HepG2 (cell line): ENCODE results near the gene ZFYVE26. TPM values are rescaled to one million over a fixed set of nuclear protein-coding genes. Genes with fewer than 3 reads are reported as not detected.

Source experiments
- ATAC-seq: fragments of 200-7000 bp; cut with Tn5 transposase; 3 replicates; pipeline ENCODE4 v1.9.1; 2020; ENCODE audit warnings: mild to moderate bottlenecking, moderate library complexity
- BruUV-seq: library from RNA; stranded (reverse); fragments of 400-500 nt; replicated peaks from 2 replicates; lab custom pipeline; 2021; lab: Mats Ljungman, UMichigan
- CTCF ChIA-PET: fragments of 300-600 bp; formaldehyde crosslinking; extraction: SDS; loops from one replicate; lab custom pipeline; 2021; ENCODE audit warnings: low total read pairs, inconsistent platforms, low intra/inter-chr PET ratio; lab: Yijun Ruan, JAX
- POLR2A ChIA-PET: fragments of 350-600 bp; sonication (Branson Sonifier 250); formaldehyde crosslinking; loops from one replicate; lab custom pipeline; 2020; ENCODE audit warnings: antibody characterized with exemption, inconsistent platforms; lab: Yijun Ruan, JAX
- DNase-seq: peaks from one replicate; pipeline ENCODE4 v3.0.0-alpha.2; 2015; ENCODE audit warnings: low spot score
- FAIRE-seq: peaks from 3 replicates; lab custom pipeline; 2011; peaks lifted over from hg19 to GRCh38; lab: Jason Lieb, UNC
- H2AFZ ChIP-seq: one replicate; pipeline ENCODE4 v1.6.1; 2011; ENCODE audit warnings: low read length, inconsistent platforms
- H3K27ac ChIP-seq: fragments of 300-600 bp; 3 replicates; pipeline ENCODE4 v1.8.0; 2011; ENCODE audit warnings: mixed run types, mild to moderate bottlenecking, mixed read lengths, low read length, inconsistent platforms; ENCODE audit not compliant: insufficient read depth; ENCODE audit errors: extremely low read length
- H3K27me3 ChIP-seq, 2 experiments: fragments of 200-600 bp in 1 of 2; 2 replicates in 1 of 2; 3 replicates in 1 of 2; pipeline versions ENCODE4 v1.6.0 to v1.8.0; 2011; ENCODE audit warnings: low read length in 2 of 2, mild to moderate bottlenecking in 2 of 2, moderate library complexity in 2 of 2, inconsistent platforms in 1 of 2; ENCODE audit not compliant: insufficient read depth in 2 of 2, control insufficient read depth in 1 of 2
- H3K36me3 ChIP-seq, 2 experiments: fragments of 200-600 bp in 1 of 2; replicated peaks in 1 of 2; 2 replicates in 1 of 2; 3 replicates in 1 of 2; pipeline versions ENCODE4 v1.5.1 to v1.8.0; 2011; ENCODE audit warnings: low read length in 2 of 2, inconsistent platforms in 1 of 2; ENCODE audit not compliant: insufficient read depth in 2 of 2, control insufficient read depth in 1 of 2
- H3K4me1 ChIP-seq: 2 replicates; pipeline ENCODE4 v1.5.1; 2012; ENCODE audit warnings: low read length, inconsistent platforms; ENCODE audit not compliant: insufficient read depth
- H3K4me2 ChIP-seq: 2 replicates; pipeline ENCODE4 v1.6.0; 2011; ENCODE audit warnings: low read depth, low read length, inconsistent platforms
- H3K4me3 ChIP-seq, 3 experiments: fragments of 200-600 bp in 1 of 3; sonication (generic), shearing (Covaris generic) in 1 of 3; replicated peaks in 1 of 3; 2 replicates each; pipeline ENCODE4 v1.5.1; 2011 to 2016; ENCODE audit warnings: low read length in 3 of 3, inconsistent platforms in 2 of 3, low read depth in 2 of 3, mild to moderate bottlenecking in 2 of 3, control low read depth in 1 of 3, mixed read lengths in 1 of 3; ENCODE audit not compliant: insufficient read depth in 1 of 3
- H3K79me2 ChIP-seq: one replicate; pipeline ENCODE4 v1.6.1; 2011; ENCODE audit warnings: low read length, inconsistent platforms; ENCODE audit not compliant: insufficient read depth
- H3K9ac ChIP-seq: 2 replicates; pipeline ENCODE4 v1.6.0; 2011; ENCODE audit warnings: mild to moderate bottlenecking, low read depth, low read length, inconsistent platforms; ENCODE audit not compliant: insufficient read depth
- H3K9me3 ChIP-seq: 2 replicates; pipeline ENCODE4 v1.5.1; 2012; ENCODE audit warnings: mild to moderate bottlenecking, low read length
- H4K20me1 ChIP-seq: 2 replicates; pipeline ENCODE4 v1.6.0; 2011; ENCODE audit warnings: inconsistent platforms, mild to moderate bottlenecking, low read length, moderate library complexity; ENCODE audit not compliant: insufficient read depth
- ATF7 ChIP-seq, 2 experiments: fragments of 450-650 bp in 1 of 2; sonication (generic) in 1 of 2; formaldehyde crosslinking in 1 of 2; IDR thresholded peaks; 2 replicates each; pipeline versions ENCODE4 v1.4.0 to v1.6.1; 2016 to 2020; ENCODE audit warnings: antibody characterized with exemption in 1 of 2, mild to moderate bottlenecking in 1 of 2, missing genetic modification reagents in 1 of 2
- BCL6 ChIP-seq: IDR thresholded peaks from 2 replicates; pipeline ENCODE4 v1.6.1; 2016; ENCODE audit warnings: missing genetic modification reagents, missing compliant biosample characterization
- CEBPB ChIP-seq: IDR thresholded peaks from 2 replicates; pipeline ENCODE4 v1.6.1; 2011; ENCODE audit warnings: low read depth, low read length, improper control_type of control experiment, borderline replicate concordance
- CREM ChIP-seq, 2 experiments: sonication (generic) in 1 of 2; formaldehyde crosslinking in 1 of 2; IDR thresholded peaks; 2 replicates each; pipeline versions ENCODE4 v1.4.0 to v1.6.1; 2016 to 2020; ENCODE audit warnings: antibody characterized with exemption in 1 of 2, mild to moderate bottlenecking in 1 of 2, missing genetic modification reagents in 1 of 2
- EEA1 ChIP-seq: sonication (generic); formaldehyde crosslinking; IDR thresholded peaks from 2 replicates; pipeline ENCODE4 v1.5.1; 2020; ENCODE audit warnings: mild to moderate bottlenecking, missing genetic modification reagents, borderline replicate concordance
- ELF1 ChIP-seq: sonication (generic); formaldehyde crosslinking; IDR thresholded peaks from 2 replicates; pipeline ENCODE4 v1.4.0; 2020; ENCODE audit warnings: missing genetic modification reagents
- FOXO1 ChIP-seq: sonication (generic); formaldehyde crosslinking; IDR thresholded peaks from 2 replicates; pipeline ENCODE4 v1.4.0; 2020; ENCODE audit warnings: missing genetic modification reagents
- PLRG1 ChIP-seq: fragments of 450-650 bp; conservative IDR thresholded peaks from 2 replicates; pipeline ENCODE4 v1.6.1; 2016
- RXRB ChIP-seq: IDR thresholded peaks from 2 replicates; pipeline ENCODE4 v1.6.1; 2016; ENCODE audit warnings: borderline replicate concordance, missing genetic modification reagents, missing compliant biosample characterization
- ZMYM4 ChIP-seq: sonication (generic); formaldehyde crosslinking; IDR thresholded peaks from 2 replicates; pipeline ENCODE4 v1.8.1; 2023; ENCODE audit warnings: mild to moderate bottlenecking, missing genetic modification reagents
- ZNF709 ChIP-seq: sonication (generic); formaldehyde crosslinking; IDR thresholded peaks from 2 replicates; pipeline ENCODE4 v1.5.0; 2020; ENCODE audit warnings: mild to moderate bottlenecking, missing genetic modification reagents
- ZZZ3 ChIP-seq: sonication (generic); formaldehyde crosslinking; IDR thresholded peaks from 2 replicates; pipeline ENCODE4 v1.4.0; 2020; ENCODE audit warnings: missing genetic modification reagents, mild to moderate bottlenecking, borderline replicate concordance
- WGBS: methylation state at CpG from one replicate; pipeline ENCODE4 v1.1.6; 2017; ENCODE audit warnings: low lambda C conversion rate; 5-methylcytosine and 5-hydroxymethylcytosine counted together
- in situ Hi-C: cut with HindIII; loops from 2 replicates; pipeline ENCODE4 v1.10.0; 2017; ENCODE audit warnings: low pct_unique_long_range_greater_than_20kb; ENCODE audit not compliant: extremely low pct_ligation_motif_present
- intact Hi-C: fragments of 100-400 bp; cut with micrococcal nuclease; formaldehyde crosslinking; loops from one replicate; pipeline ENCODE4 v1.10.0; 2022; ENCODE audit not compliant: unreplicated experiment
- polyA plus RNA-seq, 8 experiments: library from polyadenylated mRNA; depleted of rRNA in 3 of 8; stranded (reverse) in 7 of 8; unstranded in 1 of 8; fragments of >200 nt; fragmentation: Illumina TruSeq in 4 of 8; extraction: Trizol in 4 of 8; gene quantifications; 2 replicates each; pipeline versions ENCODE4 v1.2.1 to v1.2.3, GENCODE V29; 2011 to 2016; ENCODE audit warnings: low read depth in 4 of 8, missing spikeins in 1 of 8, mixed read lengths in 1 of 8; ENCODE audit not compliant: insufficient read depth in 1 of 8
- total RNA-seq, 5 experiments: library from RNA; depleted of rRNA; stranded (reverse); fragments of >200 nt; fragmentation: Illumina TruSeq; extraction: Trizol; gene quantifications; 2 replicates each; pipeline ENCODE4 v1.2.3, GENCODE V29; 2016; ENCODE audit warnings: low read depth in 1 of 5
- TF ChIP-seq, protein P1 (sequence below): IDR thresholded peaks from 2 replicates; pipeline ENCODE4 v1.6.1; 2018; ENCODE audit warnings: missing genetic modification reagents
- TF ChIP-seq, protein P2 (sequence below): sonication (generic); formaldehyde crosslinking; IDR thresholded peaks from 2 replicates; pipeline ENCODE4 v1.8.0; 2022; ENCODE audit warnings: mild to moderate bottlenecking, missing genetic modification reagents; ENCODE audit not compliant: insufficient replicate concordance
- TF ChIP-seq, protein P3 (sequence below): sonication (generic); formaldehyde crosslinking; IDR thresholded peaks from 2 replicates; pipeline ENCODE4 v1.8.0; 2022; ENCODE audit warnings: mild to moderate bottlenecking, missing genetic modification reagents, moderate library complexity
- TF ChIP-seq, protein P4 (sequence below): IDR thresholded peaks from 2 replicates; pipeline ENCODE4 v1.6.1; 2016
- TF ChIP-seq, protein P5 (sequence below): IDR thresholded peaks from 2 replicates; pipeline ENCODE4 v1.6.1; 2016; ENCODE audit warnings: control low read depth

Gene ZFYVE26
- total and polyA plus RNA-seq, 2 of the 13 experiments (the other 11 are each of a cell fraction or from before 2014, with no cell fraction given) = 13.6 to 16.4 TPM

DNA sequence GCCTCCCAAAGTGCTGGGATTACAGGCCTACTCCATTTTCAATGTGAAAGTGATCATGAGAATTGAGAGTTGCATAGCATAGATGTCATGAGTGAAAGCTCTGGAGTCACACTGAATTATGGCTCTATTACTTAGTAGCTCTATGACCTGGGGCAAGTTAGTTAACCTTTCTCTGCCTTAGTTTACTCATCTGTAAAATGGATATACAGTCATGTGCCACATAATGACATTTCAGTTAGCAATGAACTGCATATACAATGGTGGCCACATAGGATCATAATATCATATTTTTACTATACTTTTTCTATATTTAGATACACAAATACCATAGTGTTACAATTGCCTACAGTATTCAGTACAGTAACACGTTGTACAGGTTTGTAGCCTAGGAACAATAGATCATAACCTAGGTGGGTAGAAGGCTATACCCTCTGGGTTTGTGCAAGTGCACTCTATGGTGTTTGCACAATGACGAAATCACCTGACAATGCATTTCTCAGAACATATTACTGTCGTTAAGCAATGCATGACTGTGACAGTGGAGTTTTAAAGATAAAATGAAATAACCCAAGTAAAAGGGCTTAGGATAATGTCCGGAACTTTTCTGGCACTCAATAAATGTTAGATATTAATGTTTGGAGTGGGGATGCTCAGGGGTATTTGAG, 53.1 kb downstream of the ZFYVE26 start:
- Histone ChIP-seq H3K4me3 (no peak overlapping the region), H3K9ac (no peak overlapping the region)
- FAIRE-seq = peak; percentile 63
- TF ChIP-seq CREM (IDR thresholded peaks at IDR 0.05) (peak; percentile 28; the same call in 1 of the 2 replicates), CREM (CRISPR knock-in tag; IDR thresholded peaks at IDR 0.05) (no peak), ZMYM4 (CRISPR knock-in tag) (0 out of 2 replicates have a peak, but pooled peaks have one; percentile 13), PLRG1 (no peak), CEBPB (peak; percentile 97), ZZZ3 (CRISPR knock-in tag) (no peak), ELF1 (CRISPR knock-in tag) (no peak), ATF7 (IDR thresholded peaks at IDR 0.05) (peak; percentile 61), ATF7 (CRISPR knock-in tag; IDR thresholded peaks at IDR 0.05) (no peak), EEA1 (CRISPR knock-in tag) (no peak), FOXO1 (CRISPR knock-in tag) (no peak), RXRB (CRISPR knock-in tag) (0 out of 2 replicates have a peak, but pooled peaks have one; percentile 13), BCL6 (0 out of 2 replicates have a peak, but pooled peaks have one; percentile 42), ZNF709 (CRISPR knock-in tag) (no peak)
- TF ChIP-seq, protein P1, sequence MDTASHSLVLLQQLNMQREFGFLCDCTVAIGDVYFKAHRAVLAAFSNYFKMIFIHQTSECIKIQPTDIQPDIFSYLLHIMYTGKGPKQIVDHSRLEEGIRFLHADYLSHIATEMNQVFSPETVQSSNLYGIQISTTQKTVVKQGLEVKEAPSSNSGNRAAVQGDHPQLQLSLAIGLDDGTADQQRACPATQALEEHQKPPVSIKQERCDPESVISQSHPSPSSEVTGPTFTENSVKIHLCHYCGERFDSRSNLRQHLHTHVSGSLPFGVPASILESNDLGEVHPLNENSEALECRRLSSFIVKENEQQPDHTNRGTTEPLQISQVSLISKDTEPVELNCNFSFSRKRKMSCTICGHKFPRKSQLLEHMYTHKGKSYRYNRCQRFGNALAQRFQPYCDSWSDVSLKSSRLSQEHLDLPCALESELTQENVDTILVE (CRISPR knock-in tag) = no peak
- TF ChIP-seq, protein P2, sequence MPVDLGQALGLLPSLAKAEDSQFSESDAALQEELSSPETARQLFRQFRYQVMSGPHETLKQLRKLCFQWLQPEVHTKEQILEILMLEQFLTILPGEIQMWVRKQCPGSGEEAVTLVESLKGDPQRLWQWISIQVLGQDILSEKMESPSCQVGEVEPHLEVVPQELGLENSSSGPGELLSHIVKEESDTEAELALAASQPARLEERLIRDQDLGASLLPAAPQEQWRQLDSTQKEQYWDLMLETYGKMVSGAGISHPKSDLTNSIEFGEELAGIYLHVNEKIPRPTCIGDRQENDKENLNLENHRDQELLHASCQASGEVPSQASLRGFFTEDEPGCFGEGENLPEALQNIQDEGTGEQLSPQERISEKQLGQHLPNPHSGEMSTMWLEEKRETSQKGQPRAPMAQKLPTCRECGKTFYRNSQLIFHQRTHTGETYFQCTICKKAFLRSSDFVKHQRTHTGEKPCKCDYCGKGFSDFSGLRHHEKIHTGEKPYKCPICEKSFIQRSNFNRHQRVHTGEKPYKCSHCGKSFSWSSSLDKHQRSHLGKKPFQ (CRISPR knock-in tag) = no peak
- TF ChIP-seq, protein P3, sequence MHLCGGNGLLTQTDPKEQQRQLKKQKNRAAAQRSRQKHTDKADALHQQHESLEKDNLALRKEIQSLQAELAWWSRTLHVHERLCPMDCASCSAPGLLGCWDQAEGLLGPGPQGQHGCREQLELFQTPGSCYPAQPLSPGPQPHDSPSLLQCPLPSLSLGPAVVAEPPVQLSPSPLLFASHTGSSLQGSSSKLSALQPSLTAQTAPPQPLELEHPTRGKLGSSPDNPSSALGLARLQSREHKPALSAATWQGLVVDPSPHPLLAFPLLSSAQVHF = no peak
- TF ChIP-seq, protein P4, sequence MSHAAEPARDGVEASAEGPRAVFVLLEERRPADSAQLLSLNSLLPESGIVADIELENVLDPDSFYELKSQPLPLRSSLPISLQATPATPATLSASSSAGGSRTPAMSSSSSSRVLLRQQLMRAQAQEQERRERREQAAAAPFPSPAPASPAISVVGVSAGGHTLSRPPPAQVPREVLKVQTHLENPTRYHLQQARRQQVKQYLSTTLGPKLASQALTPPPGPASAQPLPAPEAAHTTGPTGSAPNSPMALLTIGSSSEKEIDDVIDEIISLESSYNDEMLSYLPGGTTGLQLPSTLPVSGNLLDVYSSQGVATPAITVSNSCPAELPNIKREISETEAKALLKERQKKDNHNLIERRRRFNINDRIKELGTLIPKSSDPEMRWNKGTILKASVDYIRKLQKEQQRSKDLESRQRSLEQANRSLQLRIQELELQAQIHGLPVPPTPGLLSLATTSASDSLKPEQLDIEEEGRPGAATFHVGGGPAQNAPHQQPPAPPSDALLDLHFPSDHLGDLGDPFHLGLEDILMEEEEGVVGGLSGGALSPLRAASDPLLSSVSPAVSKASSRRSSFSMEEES (CRISPR knock-in tag) = no peak
- TF ChIP-seq, protein P5, sequence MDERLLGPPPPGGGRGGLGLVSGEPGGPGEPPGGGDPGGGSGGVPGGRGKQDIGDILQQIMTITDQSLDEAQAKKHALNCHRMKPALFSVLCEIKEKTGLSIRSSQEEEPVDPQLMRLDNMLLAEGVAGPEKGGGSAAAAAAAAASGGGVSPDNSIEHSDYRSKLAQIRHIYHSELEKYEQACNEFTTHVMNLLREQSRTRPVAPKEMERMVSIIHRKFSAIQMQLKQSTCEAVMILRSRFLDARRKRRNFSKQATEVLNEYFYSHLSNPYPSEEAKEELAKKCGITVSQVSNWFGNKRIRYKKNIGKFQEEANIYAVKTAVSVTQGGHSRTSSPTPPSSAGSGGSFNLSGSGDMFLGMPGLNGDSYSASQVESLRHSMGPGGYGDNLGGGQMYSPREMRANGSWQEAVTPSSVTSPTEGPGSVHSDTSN (CRISPR knock-in tag) = no peak

More for the DNA sequence above, 53.1 kb downstream of the ZFYVE26 start:
- H3K4me1 ChIP-seq = peaks cover 18% of the 10 kb centered on the region
- H3K36me3 ChIP-seq = peaks cover 17 to 48% of the 10 kb centered on the region in 2 experiments; a peak in 4 of 5 replicates
- no peak overlapping the region for H2AFZ ChIP-seq
- intact Hi-C loops (loop anchor here (1.0 to 10.0 kb wide), 2 partner anchors 24 to 58 kb away; partner anchors contain the start of gene RDH12), in situ Hi-C loops (no loop called here)
- H4K20me1 ChIP-seq = no peaks in the 10 kb centered on the region
- no peak overlapping the region for H3K4me2 ChIP-seq
- peak overlapping the region; percentile 29 for H3K27ac ChIP-seq
- 33% methylated on average over 4 of the region's 4 CpGs for WGBS
- BruUV-seq = no TSS peak
- no peaks in the 10 kb centered on the region for H3K9me3 ChIP-seq
- ChIA-PET CTCF (no interaction called here), POLR2A (no interaction called here)
- no peaks in the 10 kb centered on the region for H3K27me3 ChIP-seq
- ATAC-seq (peak; percentile 91), DNase-seq (peak; percentile 83)
- no peaks in the 10 kb centered on the region for H3K79me2 ChIP-seq
